K562 (cell line): Measurements from ENCODE around the gene C4orf36. TPM values are rescaled to one million over a fixed set of nuclear protein-coding genes. Genes with fewer than 3 reads are reported as not detected.

Experiments used
- BCOR ChIP-seq: fragments of 450-650 bp; IDR thresholded peaks from 2 replicates; pipeline ENCODE4 v1.6.1; 2016
- CBFA2T2 ChIP-seq: fragments of 450-650 bp; conservative IDR thresholded peaks from 2 replicates; pipeline ENCODE4 v1.6.1; 2017; ENCODE audit warnings: mild to moderate bottlenecking
- CEBPG ChIP-seq, 3 experiments: fragments of 200-800 bp in 1 of 3; sonication (Bioruptor generic) in 1 of 3; sonication (generic) in 1 of 3; formaldehyde crosslinking in 1 of 3; IDR thresholded peaks in 2 of 3; conservative IDR thresholded peaks in 1 of 3; 2 replicates each; pipeline versions ENCODE4 v1.6.1 to v1.8.0; 2016 to 2022; ENCODE audit warnings: missing compliant biosample characterization in 2 of 3, missing genetic modification characterization in 2 of 3, mild to moderate bottlenecking in 1 of 3, missing genetic modification reagents in 1 of 3
- DIDO1 ChIP-seq: fragments of 450-650 bp; IDR thresholded peaks from 2 replicates; pipeline ENCODE4 v1.6.1; 2016; ENCODE audit warnings: low read depth, missing biosample characterization, missing genetic modification characterization
- ETV5 ChIP-seq: sonication (generic); formaldehyde crosslinking; IDR thresholded peaks from 2 replicates; pipeline ENCODE4 v1.4.0; 2020; ENCODE audit warnings: low read depth, mild to moderate bottlenecking, missing genetic modification reagents
- GATAD2B ChIP-seq: fragments of 450-650 bp; IDR thresholded peaks from 2 replicates; pipeline ENCODE4 v1.6.1; 2017; ENCODE audit warnings: mild to moderate bottlenecking, borderline replicate concordance
- MEIS2 ChIP-seq: fragments of 450-650 bp; IDR thresholded peaks from 2 replicates; pipeline ENCODE4 v1.6.1; 2014; ENCODE audit warnings: mild to moderate bottlenecking; ENCODE audit not compliant: partially characterized antibody
- NFATC3 ChIP-seq: fragments of 450-650 bp; IDR thresholded peaks from 2 replicates; pipeline ENCODE4 v1.6.1; 2017; ENCODE audit warnings: mild to moderate bottlenecking
- RBFOX2 ChIP-seq: fragments of 200-400 bp; formaldehyde crosslinking; IDR thresholded peaks from 2 replicates; pipeline ENCODE4 v1.6.1; 2017; ENCODE audit warnings: low read depth, mild to moderate bottlenecking, low read length, moderate library complexity
- RBM15 ChIP-seq: fragments of 200-400 bp; formaldehyde crosslinking; IDR thresholded peaks from 2 replicates; pipeline ENCODE4 v1.6.1; 2018; ENCODE audit warnings: mild to moderate bottlenecking, low read length, moderate library complexity; ENCODE audit not compliant: insufficient read depth
- SIX5 ChIP-seq, 2 experiments: IDR thresholded peaks; 2 replicates each; pipeline ENCODE4 v1.6.1; 2011; ENCODE audit warnings: low read length in 2 of 2, borderline replicate concordance in 1 of 2, low read depth in 1 of 2, mild to moderate bottlenecking in 1 of 2, moderate library complexity in 1 of 2; ENCODE audit not compliant: insufficient read depth in 1 of 2
- SUPT5H ChIP-seq: fragments of 450-650 bp; IDR thresholded peaks from 2 replicates; pipeline ENCODE4 v1.6.1; 2016
- TRIM28 ChIP-seq: fragments of 450-650 bp; IDR thresholded peaks from 2 replicates; pipeline ENCODE4 v1.6.1; 2017
- XRCC5 ChIP-seq: fragments of 200-400 bp; formaldehyde crosslinking; IDR thresholded peaks from 2 replicates; pipeline ENCODE4 v1.6.1; 2017; ENCODE audit warnings: low read depth, mild to moderate bottlenecking, low read length
- ZC3H11A ChIP-seq: IDR thresholded peaks from 2 replicates; pipeline ENCODE4 v1.6.1; 2012; ENCODE audit warnings: low read depth, low read length, improper control_type of control experiment
- ZHX1 ChIP-seq: fragments of 150-350 bp; conservative IDR thresholded peaks from 2 replicates; pipeline ENCODE4 v1.6.1; 2014; ENCODE audit warnings: low read length
- ZNF140 ChIP-seq: fragments of 250-450 bp; sonication (Bioruptor Pico); IDR thresholded peaks from 2 replicates; pipeline ENCODE4 v1.8.0; 2021; ENCODE audit warnings: moderate library complexity, mild to moderate bottlenecking, inconsistent platforms
- ZNF407 ChIP-seq: fragments of 450-650 bp; IDR thresholded peaks from 2 replicates; pipeline ENCODE4 v1.6.1; 2016; ENCODE audit warnings: low read depth
- polyA plus RNA-seq, 8 experiments: library from polyadenylated mRNA; depleted of rRNA in 4 of 8; stranded (reverse) in 5 of 8; unstranded in 3 of 8; fragments of >200 nt; fragmentation: Nextera tagmentation in 2 of 8; fragmentation: Illumina TruSeq in 1 of 8; extraction: Ambion mirVana in 2 of 8; extraction: Trizol in 1 of 8; gene quantifications; 2 replicates each; pipeline versions ENCODE4 v1.2.1 to v1.2.3, GENCODE V29; 2011 to 2014; ENCODE audit warnings: inconsistent platforms in 1 of 8, missing spikeins in 1 of 8
- total RNA-seq, 7 experiments: library from RNA; depleted of rRNA in 6 of 7; stranded (reverse); fragments of >200 nt in 6 of 7; fragmentation: Illumina TruSeq in 2 of 7; extraction: Trizol in 2 of 7; gene quantifications; 2 replicates each; pipeline versions ENCODE4 v1.2.1 to v1.2.3, GENCODE V29; 2011 to 2021; ENCODE audit warnings: low replicate concordance in 1 of 7

C4orf36 gene
- total and polyA plus RNA-seq, 9 of the 15 experiments (the other 6 are each of a cell fraction or from before 2014, with no cell fraction given): 0.14 to 0.45 (median 0.20) TPM; not detected in 5

- no peak for TF ChIP-seq SIX5 (IDR thresholded peaks at IDR 0.05; ENCODE audit: borderline replicate concordance in 1 of 2, insufficient read depth in 1 of 2, low read depth in 1 of 2, low read length in 2 of 2)
- no peak for TF ChIP-seq DIDO1
- 0 out of 2 replicates have a peak, but pooled peaks have one; percentile 24 for TF ChIP-seq BCOR
- peak; percentile 52 for TF ChIP-seq CBFA2T2
- TF ChIP-seq ZC3H11A: no peak
- TF ChIP-seq RBM15: no peak
- TF ChIP-seq ETV5 (CRISPR knock-in tag): no peak
- no peak for TF ChIP-seq XRCC5
- no peak for TF ChIP-seq NFATC3
- peak; percentile 62 for TF ChIP-seq CEBPG (CRISPR knock-in tag; IDR thresholded peaks at IDR 0.05)
- peak in 1 of 2 experiments; percentile 34; a peak in 1 of 4 replicates for TF ChIP-seq CEBPG (tag; conservative IDR thresholded peaks at IDR 0.05 in 1 of 2, IDR thresholded peaks at IDR 0.05 in 1 of 2)
- no peak for TF ChIP-seq TRIM28
- TF ChIP-seq RBFOX2: no peak
- TF ChIP-seq ZHX1: no peak
- TF ChIP-seq SUPT5H: no peak
- TF ChIP-seq ZNF140 (CRISPR knock-in tag): no peak
- peak; percentile 40; the same call in 1 of the 2 replicates for TF ChIP-seq ZNF407
- TF ChIP-seq MEIS2: peak; percentile 34
- TF ChIP-seq GATAD2B: peak; percentile 20; the same call in 1 of the 2 replicates
These were observed 25.2 kb upstream of the C4orf36 start (continued) for GRCh38 chr4:86917212-86918039.
